ENCODE data around the gene SLC25A11. TPM values are rescaled to one million over a fixed set of nuclear protein-coding genes. Genes with fewer than 3 reads are reported as not detected.

Gene SLC25A11
- total RNA-seq, 1 donor from 2014 or later, result 45.7 TPM

DNA sequence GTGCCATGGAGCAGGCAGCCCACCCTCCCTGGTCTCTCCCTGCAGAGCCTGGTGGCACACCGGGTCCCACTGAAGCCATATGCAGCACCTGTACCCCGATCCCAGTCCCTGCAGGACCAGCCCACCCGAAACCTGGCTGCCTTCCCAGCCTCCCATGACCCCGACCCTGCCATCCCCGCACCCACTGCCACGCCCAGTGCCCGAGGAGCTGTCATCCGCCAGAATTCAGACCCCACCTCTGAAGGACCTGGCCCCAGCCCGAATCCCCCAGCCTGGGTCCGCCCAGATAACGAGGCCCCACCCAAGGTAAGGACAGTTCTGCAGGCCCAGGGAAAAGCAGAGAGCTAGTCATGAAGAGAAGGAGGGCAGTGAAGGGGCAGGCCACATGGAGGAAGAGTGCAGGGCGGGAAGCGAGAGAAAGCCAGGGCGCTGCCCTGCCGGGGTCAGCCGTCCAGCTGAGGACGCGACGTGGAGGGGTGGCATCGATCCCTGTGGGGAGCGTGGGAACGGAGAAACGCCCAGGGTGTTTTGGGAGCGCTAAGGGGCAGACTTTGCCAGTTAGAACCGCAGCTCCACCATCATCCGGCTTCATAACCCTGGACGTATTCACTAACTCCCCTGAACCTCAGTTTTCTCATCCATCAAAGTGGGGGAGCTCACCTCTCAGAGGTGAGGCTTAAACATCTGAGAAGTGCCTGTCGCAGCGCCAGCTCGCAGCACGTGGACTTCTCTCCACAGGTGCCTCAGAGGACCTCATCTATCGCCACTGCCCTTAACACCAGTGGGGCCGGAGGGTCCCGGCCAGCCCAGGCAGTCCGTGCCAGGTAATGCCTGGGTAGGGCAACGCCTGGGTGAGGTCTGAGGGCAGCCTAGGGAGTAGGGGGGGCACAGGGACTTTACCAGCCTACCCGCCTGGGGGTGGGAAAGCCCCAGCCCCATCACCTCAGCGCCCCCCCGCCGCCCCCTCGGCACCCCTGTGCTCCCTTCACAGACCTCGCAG, 48.1 kb downstream of the SLC25A11 start:
- Histone ChIP-seq H3K27ac (no peak overlapping the region), H3K4me3 (no peak overlapping the region), H3K4me1 (no peaks in the 10 kb centered on the region), H3K27me3 (no peaks in the 10 kb centered on the region), H3K36me3 (peaks cover 0 to 90% of the 10 kb centered on the region in 2 donors), H3K9me3 (no peaks in the 10 kb centered on the region)
- TF ChIP-seq POLR2AphosphoS5 (IDR thresholded peaks at IDR 0.05; ENCODE audit: insufficient read depth in 1 of 2, low read depth in 1 of 2), result no peak
- no peak for TF ChIP-seq POLR2A (IDR thresholded peaks at IDR 0.05)
- TF ChIP-seq, protein P1, sequence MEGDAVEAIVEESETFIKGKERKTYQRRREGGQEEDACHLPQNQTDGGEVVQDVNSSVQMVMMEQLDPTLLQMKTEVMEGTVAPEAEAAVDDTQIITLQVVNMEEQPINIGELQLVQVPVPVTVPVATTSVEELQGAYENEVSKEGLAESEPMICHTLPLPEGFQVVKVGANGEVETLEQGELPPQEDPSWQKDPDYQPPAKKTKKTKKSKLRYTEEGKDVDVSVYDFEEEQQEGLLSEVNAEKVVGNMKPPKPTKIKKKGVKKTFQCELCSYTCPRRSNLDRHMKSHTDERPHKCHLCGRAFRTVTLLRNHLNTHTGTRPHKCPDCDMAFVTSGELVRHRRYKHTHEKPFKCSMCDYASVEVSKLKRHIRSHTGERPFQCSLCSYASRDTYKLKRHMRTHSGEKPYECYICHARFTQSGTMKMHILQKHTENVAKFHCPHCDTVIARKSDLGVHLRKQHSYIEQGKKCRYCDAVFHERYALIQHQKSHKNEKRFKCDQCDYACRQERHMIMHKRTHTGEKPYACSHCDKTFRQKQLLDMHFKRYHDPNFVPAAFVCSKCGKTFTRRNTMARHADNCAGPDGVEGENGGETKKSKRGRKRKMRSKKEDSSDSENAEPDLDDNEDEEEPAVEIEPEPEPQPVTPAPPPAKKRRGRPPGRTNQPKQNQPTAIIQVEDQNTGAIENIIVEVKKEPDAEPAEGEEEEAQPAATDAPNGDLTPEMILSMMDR (IDR thresholded peaks at IDR 0.05), result no peak
- intact Hi-C loops (cut with DNase I), result loop anchor here (5.0 kb wide), 1 partner anchor 104 kb away; the partner anchor contains the start of genes GLTPD2 and VMO1
- DNase-seq (ENCODE audit: extremely low spot score in 2 of 2), result no peak

DNA sequence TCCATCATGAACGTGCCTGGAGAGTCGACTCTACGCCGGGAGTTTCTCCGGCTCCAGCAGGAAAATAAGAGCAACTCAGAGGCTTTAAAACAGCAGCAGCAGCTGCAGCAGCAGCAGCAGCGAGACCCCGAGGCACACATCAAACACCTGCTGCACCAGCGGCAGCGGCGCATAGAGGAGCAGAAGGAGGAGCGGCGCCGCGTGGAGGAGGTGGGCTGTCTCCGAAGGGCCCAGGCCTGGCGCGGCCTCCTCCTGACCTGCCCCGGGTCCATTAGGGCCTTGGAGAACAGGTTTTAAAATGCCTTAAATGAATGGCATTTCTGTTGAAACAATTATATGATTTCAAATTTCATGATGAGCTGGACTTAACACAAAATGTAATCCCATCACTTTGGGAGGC, 52.3 kb downstream of the SLC25A11 start:
- Histone ChIP-seq H3K27ac (no peak overlapping the region), H3K4me3 (no peak overlapping the region), H3K9me3 (no peaks in the 10 kb centered on the region), H3K4me1 (no peaks in the 10 kb centered on the region), H3K27me3 (no peaks in the 10 kb centered on the region), H3K36me3 (peaks cover 0 to 73% of the 10 kb centered on the region in 2 donors)
- DNase-seq (ENCODE audit: extremely low spot score in 2 of 2), result no peak
- TF ChIP-seq, protein P1 (IDR thresholded peaks at IDR 0.05), result no peak
- no peak for TF ChIP-seq POLR2AphosphoS5 (IDR thresholded peaks at IDR 0.05; ENCODE audit: insufficient read depth in 1 of 2, low read depth in 1 of 2)
- no peak for TF ChIP-seq POLR2A (IDR thresholded peaks at IDR 0.05)
- intact Hi-C loops (cut with DNase I), result loop anchor here (5.0 kb wide), 1 partner anchor 155 kb away; the partner anchor contains the start of gene MED11

Small RNAs within 50 kb of the gene (microRNA-seq; reads per million reads assigned to microRNA genes)
- gene MIR6864 (ENCODE audit: borderline number of aligned reads, borderline replicate concordance), result not detected
- not detected for gene MIR6865 (ENCODE audit: borderline number of aligned reads, borderline replicate concordance)

Small RNAs within 50 kb of the gene (small RNA-seq; reads per million reads assigned to genes)
- gene MIR6864 (not detected), gene MIR6865 (0.26 reads per million)

Other genes with a start within 250 kb of the SLC25A11 start
- gene PELP1, start 235.9 kb downstream of the SLC25A11 start, total RNA-seq, result 19.4 TPM
- gene ARRB2, start 229.4 kb downstream of the SLC25A11 start, total RNA-seq, result 28.0 TPM
- gene MED11, start 208.6 kb downstream of the SLC25A11 start, total RNA-seq, result 28.5 TPM
- not detected for gene ZMYND15, start 200.2 kb downstream of the SLC25A11 start, total RNA-seq
- 6.4 TPM for gene CXCL16, start 200.1 kb downstream of the SLC25A11 start, total RNA-seq
- gene TM4SF5, start 168.2 kb downstream of the SLC25A11 start, total RNA-seq, result not detected
- gene VMO1, start 153.7 kb downstream of the SLC25A11 start, total RNA-seq, result 12.5 TPM
- not detected for gene GLTPD2, start 151.1 kb downstream of the SLC25A11 start, total RNA-seq
- gene PSMB6, start 143.9 kb downstream of the SLC25A11 start, total RNA-seq, result 110 TPM
- 63.6 TPM for gene PLD2, start 132.9 kb downstream of the SLC25A11 start, total RNA-seq
- 120 TPM for gene MINK1, start 106.7 kb downstream of the SLC25A11 start, total RNA-seq
- 1.7 TPM for gene C17orf107, start 40.5 kb downstream of the SLC25A11 start, total RNA-seq
- gene CHRNE, start 36.9 kb downstream of the SLC25A11 start, total RNA-seq, result 0.98 TPM
- gene GP1BA, start 7.8 kb downstream of the SLC25A11 start, total RNA-seq, result not detected
- 54.3 TPM for gene RNF167, start 222 bp upstream of the SLC25A11 start, total RNA-seq
- gene PFN1, start 8.5 kb upstream of the SLC25A11 start, total RNA-seq, result 811 TPM
- gene ENO3, start 11.1 kb upstream of the SLC25A11 start, total RNA-seq, result 5.6 TPM
- gene SPAG7, start 27.8 kb upstream of the SLC25A11 start, total RNA-seq, result 34.6 TPM
- 36.3 TPM for gene CAMTA2, start 47.6 kb upstream of the SLC25A11 start, total RNA-seq
- gene INCA1, start 57.5 kb upstream of the SLC25A11 start, total RNA-seq, result 1.7 TPM
- 46.9 TPM for gene KIF1C, start 57.9 kb upstream of the SLC25A11 start, total RNA-seq
- 0.49 TPM for gene SLC52A1, start 95.4 kb upstream of the SLC25A11 start, total RNA-seq
- 3.4 TPM for gene ZFP3, start 138.4 kb upstream of the SLC25A11 start, total RNA-seq
- 4.9 TPM for gene ZNF232, start 171.8 kb upstream of the SLC25A11 start, total RNA-seq
- 0.49 TPM for gene USP6, start 176.0 kb upstream of the SLC25A11 start, total RNA-seq

Data from vagina (tissue), 2 donors.